Measurements from ENCODE around the gene KL. TPM values are rescaled to one million over a fixed set of nuclear protein-coding genes. Genes with fewer than 3 reads are reported as not detected.

Gene KL
- total and polyA plus RNA-seq, 2 of the 8 experiments (the other 6 are each of a cell fraction or from before 2014, with no cell fraction given): 0.02 TPM; not detected in 1

DNA sequence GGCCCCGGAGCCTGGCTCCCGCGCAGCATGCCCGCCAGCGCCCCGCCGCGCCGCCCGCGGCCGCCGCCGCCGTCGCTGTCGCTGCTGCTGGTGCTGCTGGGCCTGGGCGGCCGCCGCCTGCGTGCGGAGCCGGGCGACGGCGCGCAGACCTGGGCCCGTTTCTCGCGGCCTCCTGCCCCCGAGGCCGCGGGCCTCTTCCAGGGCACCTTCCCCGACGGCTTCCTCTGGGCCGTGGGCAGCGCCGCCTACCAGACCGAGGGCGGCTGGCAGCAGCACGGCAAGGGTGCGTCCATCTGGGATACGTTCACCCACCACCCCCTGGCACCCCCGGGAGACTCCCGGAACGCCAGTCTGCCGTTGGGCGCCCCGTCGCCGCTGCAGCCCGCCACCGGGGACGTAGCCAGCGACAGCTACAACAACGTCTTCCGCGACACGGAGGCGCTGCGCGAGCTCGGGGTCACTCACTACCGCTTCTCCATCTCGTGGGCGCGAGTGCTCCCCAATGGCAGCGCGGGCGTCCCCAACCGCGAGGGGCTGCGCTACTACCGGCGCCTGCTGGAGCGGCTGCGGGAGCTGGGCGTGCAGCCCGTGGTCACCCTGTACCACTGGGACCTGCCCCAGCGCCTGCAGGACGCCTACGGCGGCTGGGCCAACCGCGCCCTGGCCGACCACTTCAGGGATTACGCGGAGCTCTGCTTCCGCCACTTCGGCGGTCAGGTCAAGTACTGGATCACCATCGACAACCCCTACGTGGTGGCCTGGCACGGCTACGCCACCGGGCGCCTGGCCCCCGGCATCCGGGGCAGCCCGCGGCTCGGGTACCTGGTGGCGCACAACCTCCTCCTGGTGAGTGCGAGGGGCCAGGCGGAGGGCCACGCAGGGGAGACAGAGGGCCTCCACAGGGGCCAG is at the start of gene KL (continued):
- TF ChIP-seq ASH2L (IDR thresholded peaks at IDR 0.05; ENCODE audit: low read length) (peak; percentile 50), SP1 (IDR thresholded peaks at IDR 0.05; ENCODE audit: low read depth, low read length) (no peak), SIN3A (conservative IDR thresholded peaks at IDR 0.05 in 1 of 2, IDR thresholded peaks at IDR 0.05 in 1 of 2; ENCODE audit: low read depth in 1 of 2, low read length in 2 of 2) (no peak), GABPA (IDR thresholded peaks at IDR 0.05; ENCODE audit: borderline replicate concordance, insufficient read depth, low read length) (no peak), RXRA (IDR thresholded peaks at IDR 0.05; ENCODE audit: insufficient read depth, low read depth, low read length) (no peak)
